ENCODE results near the gene CACNB1. TPM values are rescaled to one million over a fixed set of nuclear protein-coding genes. Genes with fewer than 3 reads are reported as not detected.

CACNB1 gene
- total RNA-seq, 1 experiment from 2014 or later: 20.0 TPM

DNA sequence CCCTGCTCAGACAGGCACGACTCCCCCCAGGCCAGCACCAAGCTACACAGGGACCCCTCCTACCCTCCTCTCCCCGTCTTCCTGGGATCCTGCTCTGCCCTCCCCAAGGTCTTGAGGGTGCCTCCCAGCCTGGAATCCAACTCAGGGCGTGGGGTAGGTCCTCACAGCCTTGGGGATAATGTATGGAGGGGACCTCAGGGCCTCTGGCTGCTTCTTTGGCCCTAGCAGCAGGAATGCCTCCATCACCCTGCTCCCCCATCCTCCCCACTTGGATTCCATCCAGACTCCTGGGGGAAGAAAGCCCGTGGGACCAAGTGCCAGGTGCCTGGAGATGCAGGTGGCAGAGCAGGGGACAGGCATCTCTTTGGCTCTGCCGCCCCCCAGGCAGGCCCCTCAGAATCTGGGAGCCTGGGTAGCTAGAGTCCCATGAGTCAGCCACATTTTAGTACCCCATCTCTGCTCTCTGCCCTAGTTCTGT is 39.0 kb upstream of the CACNB1 start:
- Histone ChIP-seq H3T11ph (ENCODE audit: low read length) (no peak overlapping the region), H3K4ac (ENCODE audit: low read depth, low read length) (no peak overlapping the region), H3K14ac (ENCODE audit: insufficient read depth, low read length) (no peak overlapping the region), H3K18ac (ENCODE audit: insufficient read length, low read depth, low read length) (no peak overlapping the region), H3K4me2 (ENCODE audit: insufficient read depth, insufficient read length, low read length) (no peak overlapping the region), H3K4me1 (ENCODE audit: insufficient read depth, low read length) (no peaks in the 10 kb centered on the region), H3K23ac (ENCODE audit: insufficient read length, low read depth, low read length) (no peak overlapping the region), H2BK120ac (ENCODE audit: low read depth, low read length, poor library complexity, severe bottlenecking) (no peak overlapping the region), H2BK12ac (ENCODE audit: insufficient read length, low read depth, low read length) (no peak overlapping the region), H2BK20ac (ENCODE audit: low read depth, low read length, poor library complexity, severe bottlenecking) (no peak overlapping the region), H2AK5ac (ENCODE audit: insufficient read length, low read length) (no peak overlapping the region), H4K20me1 (ENCODE audit: control insufficient read depth, insufficient read depth, insufficient read length) (no peaks in the 10 kb centered on the region), H2BK5ac (ENCODE audit: insufficient read length, low read length) (no peak overlapping the region), H3K56ac (ENCODE audit: insufficient read length, low read depth, low read length) (no peak overlapping the region), H2AFZ (ENCODE audit: low read length) (no peak overlapping the region), H3K79me1 (ENCODE audit: insufficient read depth, low read depth, low read length, poor library complexity, severe bottlenecking) (no peaks in the 10 kb centered on the region), H3K9ac (ENCODE audit: extremely low read depth, insufficient read length, low read length) (no peak overlapping the region), H4K8ac (replicated peaks; ENCODE audit: insufficient read length, low read depth, low read length) (no peak overlapping the region), H4K5ac (ENCODE audit: insufficient read length, low read depth, low read length) (no peak overlapping the region), H3K27me3 (ENCODE audit: insufficient read depth, low read length) (0 out of 2 replicates have a peak, but pooled peaks cover 2% of the 10 kb centered on the region), H2BK15ac (ENCODE audit: low read depth, low read length) (no peak overlapping the region), H4K91ac (ENCODE audit: insufficient read length, low read depth, low read length) (no peak overlapping the region), H3K9me3 (ENCODE audit: control insufficient read depth, low read depth, low read length) (no peaks in the 10 kb centered on the region), H3K27ac (ENCODE audit: insufficient read length, low read depth, low read length) (no peak overlapping the region), H3K79me2 (ENCODE audit: insufficient read depth, low read length) (no peaks in the 10 kb centered on the region), H3K23me2 (ENCODE audit: insufficient read length, low read depth, low read length, poor library complexity, severe bottlenecking) (peaks cover 8% of the 10 kb centered on the region)
- no peak for TF ChIP-seq CTCF (conservative IDR thresholded peaks at IDR 0.05)
- DNase-seq: no peak
- Mint-ChIP-seq H3K36me3 (ENCODE audit: insufficient read depth in 1 of 3, low read depth in 3 of 3) (no peaks in the 10 kb centered on the region), H3K27ac (no peak overlapping the region), H3K27me3 (ENCODE audit: low read depth) (peaks cover 6% of the 10 kb centered on the region), H3K9me3 (no peaks in the 10 kb centered on the region), H3K4me1 (peaks cover 18 to 25% of the 10 kb centered on the region in 2 experiments), H3K4me3 (no peak overlapping the region)
- no CpG with 5 or more reads among the region's 5 CpGs for WGBS (ENCODE audit: extremely low coverage, insufficient read length, low lambda C conversion rate)

Measured in H9 (cell line).